T-cell (primary cell): ENCODE data around the gene TKTL2. TPM values are rescaled to one million over a fixed set of nuclear protein-coding genes. Genes with fewer than 3 reads are reported as not detected.

Experiments
- ATAC-seq, 4 experiments: fragments of 200-7000 bp in 3 of 4; fragments of 150-1000 bp in 1 of 4; cut with Tn5 transposase; replicated peaks in 1 of 4; 1 replicate in 3 of 4; 2 replicates in 1 of 4; pipeline ENCODE4 v1.10.0; 2021; ENCODE audit warnings: moderate library complexity in 3 of 4, mild to moderate bottlenecking in 2 of 4, moderate number of reproducible peaks in 1 of 4
- CTCF ChIA-PET, 2 donors: fragments of 300-600 bp; sonication (Branson Sonifier 250); formaldehyde crosslinking; loops; one replicate each; lab custom pipeline; 2022; ENCODE audit warnings: antibody characterized with exemption in 2 of 2; lab: Charles Lee
- POLR2A ChIA-PET, 2 donors: fragments of 300-600 bp; sonication (Branson Sonifier 250); formaldehyde crosslinking; loops; one replicate each; lab custom pipeline; 2022; ENCODE audit warnings: antibody characterized with exemption in 2 of 2; lab: Charles Lee
- DNase-seq, 35 experiments: peaks; one replicate each; pipeline versions ENCODE4 v3.0.0 to v3.0.0-alpha.2; 2013 to 2023
- H3K27ac ChIP-seq: one replicate; pipeline ENCODE4 v1.5.1; 2013; ENCODE audit warnings: low read length
- H3K27me3 ChIP-seq, 2 experiments: replicated peaks in 1 of 2; 1 replicate in 1 of 2; 2 replicates in 1 of 2; pipeline versions ENCODE4 v1.6.1 to v1.7.0; 2013; ENCODE audit warnings: low read length in 1 of 2, mixed read lengths in 1 of 2; ENCODE audit not compliant: control insufficient read depth in 2 of 2, insufficient read depth in 2 of 2; ENCODE audit errors: extremely low read depth in 1 of 2
- H3K36me3 ChIP-seq, 2 donors: 1 replicate in 1 of 2; 2 replicates in 1 of 2; pipeline versions ENCODE4 v1.6.1 to v1.7.0; 2013; ENCODE audit warnings: low read length in 1 of 2; ENCODE audit not compliant: control insufficient read depth in 2 of 2, insufficient read depth in 1 of 2; ENCODE audit errors: extremely low read depth in 1 of 2
- H3K4me1 ChIP-seq, 2 experiments: 1 replicate in 1 of 2; 2 replicates in 1 of 2; pipeline versions ENCODE4 v1.6.1 to v1.7.0; 2013; ENCODE audit warnings: low read length in 2 of 2, mixed read lengths in 1 of 2; ENCODE audit not compliant: insufficient read depth in 2 of 2, control insufficient read depth in 1 of 2; ENCODE audit errors: extremely low read depth in 1 of 2
- H3K4me3 ChIP-seq, 2 donors: 1 replicate in 1 of 2; 2 replicates in 1 of 2; pipeline versions ENCODE4 v1.5.1 to v1.7.0; 2013; ENCODE audit warnings: mild to moderate bottlenecking in 2 of 2, low read length in 1 of 2, moderate library complexity in 1 of 2; ENCODE audit not compliant: control insufficient read depth in 1 of 2; ENCODE audit errors: extremely low read depth in 1 of 2
- H3K9me3 ChIP-seq: 2 replicates; pipeline ENCODE4 v1.7.0; 2013
- H3K27ac Mint-ChIP-seq, 2 donors: one replicate each; pipeline ENCODE4 v1.8.0; 2020 to 2021; ENCODE audit warnings: mild to moderate bottlenecking in 2 of 2, mixed read lengths in 2 of 2
- H3K27me3 Mint-ChIP-seq, 2 donors: one replicate each; pipeline ENCODE4 v1.8.0; 2021 to 2022; ENCODE audit warnings: mixed read lengths in 2 of 2
- H3K36me3 Mint-ChIP-seq: one replicate; pipeline ENCODE4 v1.8.0; 2021; ENCODE audit warnings: mixed read lengths
- H3K4me1 Mint-ChIP-seq, 3 donors: one replicate each; pipeline ENCODE4 v1.8.0; 2020 to 2022; ENCODE audit warnings: mixed read lengths in 3 of 3, mild to moderate bottlenecking in 1 of 3
- H3K4me3 Mint-ChIP-seq, 3 donors: one replicate each; pipeline ENCODE4 v1.8.0; 2020 to 2022; ENCODE audit warnings: mild to moderate bottlenecking in 3 of 3, mixed read lengths in 3 of 3, moderate library complexity in 3 of 3
- H3K9me3 Mint-ChIP-seq, 3 donors: one replicate each; pipeline ENCODE4 v1.8.0; 2020 to 2022; ENCODE audit warnings: mixed read lengths in 3 of 3
- whole genome bisulfite sequencing: methylation state at CpG from one replicate; pipeline ENCODE4 v1.1.5; 2013; ENCODE audit warnings: missing lambda C conversion rate; ENCODE audit not compliant: insufficient coverage; 5-methylcytosine and 5-hydroxymethylcytosine counted together
- total RNA-seq, 35 experiments: library from RNA in 6 of 35; stranded (reverse) in 6 of 35; fragments of 120-200 nt in 1 of 35; gene quantifications; one replicate each; pipeline versions ENCODE4 v1.2.1 to v1.2.4 and lab custom pipeline; 2013 to 2026

The TKTL2 gene, protein sequence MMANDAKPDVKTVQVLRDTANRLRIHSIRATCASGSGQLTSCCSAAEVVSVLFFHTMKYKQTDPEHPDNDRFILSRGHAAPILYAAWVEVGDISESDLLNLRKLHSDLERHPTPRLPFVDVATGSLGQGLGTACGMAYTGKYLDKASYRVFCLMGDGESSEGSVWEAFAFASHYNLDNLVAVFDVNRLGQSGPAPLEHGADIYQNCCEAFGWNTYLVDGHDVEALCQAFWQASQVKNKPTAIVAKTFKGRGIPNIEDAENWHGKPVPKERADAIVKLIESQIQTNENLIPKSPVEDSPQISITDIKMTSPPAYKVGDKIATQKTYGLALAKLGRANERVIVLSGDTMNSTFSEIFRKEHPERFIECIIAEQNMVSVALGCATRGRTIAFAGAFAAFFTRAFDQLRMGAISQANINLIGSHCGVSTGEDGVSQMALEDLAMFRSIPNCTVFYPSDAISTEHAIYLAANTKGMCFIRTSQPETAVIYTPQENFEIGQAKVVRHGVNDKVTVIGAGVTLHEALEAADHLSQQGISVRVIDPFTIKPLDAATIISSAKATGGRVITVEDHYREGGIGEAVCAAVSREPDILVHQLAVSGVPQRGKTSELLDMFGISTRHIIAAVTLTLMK
- not detected for total RNA-seq
- total RNA-seq (2013), result not detected
- total RNA-seq (lab: John Stamatoyannopoulos, UW), result 0 to 0.13 (median 0) reads per million in 29 experiments

- H3K4me1 ChIP-seq, result no peaks in the 10 kb centered on the region
- peaks cover 7 to 10% of the 10 kb centered on the region in 2 donors for H3K27me3 Mint-ChIP-seq
- no peaks in the 10 kb centered on the region for H3K9me3 Mint-ChIP-seq
- POLR2A ChIA-PET, result no interaction called here
- no peak within 1 kb of the TSS for H3K27ac ChIP-seq
- H3K27ac Mint-ChIP-seq, result no peak within 1 kb of the TSS
- H3K9me3 ChIP-seq, result no peaks in the 10 kb centered on the region
- no peak within 1 kb of the TSS for H3K4me3 ChIP-seq
- no peak within 1 kb of the TSS for H3K4me3 Mint-ChIP-seq
- DNase-seq (no peak), ATAC-seq (no peak)
- no peaks in the 10 kb centered on the region for H3K36me3 ChIP-seq
- CTCF ChIA-PET, result no interaction called here
- H3K36me3 Mint-ChIP-seq, result no peaks in the 10 kb centered on the region
- H3K4me1 Mint-ChIP-seq, result no peaks in the 10 kb centered on the region
- H3K27me3 ChIP-seq, result peaks cover 0 to 8% of the 10 kb centered on the region in 2 experiments
- WGBS, result 88% methylated on average over 30 of the region's 32 CpGs
Observed at GRCh38 chr4:163473576-163473975, at the start of gene TKTL2. TSS of gene TKTL2 (minus strand) at chr4:163473754. CDS start at chr4:163473734, 20 bp downstream.

GRCh38 chr4:163515198-163515597 is 41.6 kb upstream of the TKTL2 start:
- WGBS, result 92% methylated on average over 4 of the region's 8 CpGs
- Histone ChIP-seq H3K4me3 (no peak overlapping the region), H3K4me1 (no peaks in the 10 kb centered on the region), H3K9me3 (no peaks in the 10 kb centered on the region), H3K27ac (no peak overlapping the region), H3K36me3 (peaks cover 0 to 46% of the 10 kb centered on the region in 2 donors), H3K27me3 (no peaks in the 10 kb centered on the region)
- Mint-ChIP-seq H3K4me1 (peaks cover 0 to 3% (median 0%) of the 10 kb centered on the region in 3 donors), H3K36me3 (peaks cover 48% of the 10 kb centered on the region), H3K4me3 (no peak overlapping the region), H3K27me3 (no peaks in the 10 kb centered on the region), H3K9me3 (no peaks in the 10 kb centered on the region), H3K27ac (no peak overlapping the region)
- ATAC-seq, result no peak
- CTCF ChIA-PET, result no interaction called here
- DNase-seq, result no peak
- POLR2A ChIA-PET, result no interaction called here

GRCh38 chr4:163505374-163505773 is 31.8 kb upstream of the TKTL2 start:
- ChIA-PET POLR2A (interaction anchor here in 1 of 2 donors (0.6 kb wide), 1 partner anchor 385 kb away, joined by 3 read pairs; no protein-coding TSS in a partner anchor), CTCF (interaction anchor here in 1 of 2 donors (1.0 kb wide), 1 partner anchor 45 kb away, joined by 3 read pairs; no protein-coding TSS in a partner anchor)
- no peaks in the 10 kb centered on the region for H3K9me3 ChIP-seq
- H3K27me3 ChIP-seq, result no peaks in the 10 kb centered on the region
- Mint-ChIP-seq H3K27me3 (no peaks in the 10 kb centered on the region), H3K27ac (peak overlapping the region in 1 of 2 donors; percentile 4), H3K9me3 (no peaks in the 10 kb centered on the region), H3K36me3 (peaks cover 23% of the 10 kb centered on the region), H3K4me3 (no peak overlapping the region), H3K4me1 (peaks cover 32 to 52% (median 41%) of the 10 kb centered on the region in 3 donors)
- DNase-seq (no peak), ATAC-seq (no peak)
- 100% methylated on average over 3 of the region's 3 CpGs for WGBS
- H3K36me3 ChIP-seq, result peaks cover 0 to 25% of the 10 kb centered on the region in 2 donors
- H3K27ac ChIP-seq, result no peak overlapping the region
- peaks cover 0 to 5% of the 10 kb centered on the region in 2 experiments for H3K4me1 ChIP-seq
- no peak overlapping the region for H3K4me3 ChIP-seq

GRCh38 chr4:163500586-163500985 is 27.0 kb upstream of the TKTL2 start:
- DNase-seq, result no peak
- no CpG with 5 or more reads among the region's 1 CpG for WGBS
- ChIA-PET CTCF (interaction anchor here (0.6 to 0.7 kb wide), 2 partner anchors 50 to 58 kb away, joined by 3 to 8 read pairs; no protein-coding TSS in a partner anchor), POLR2A (interaction anchor here in 1 of 2 donors (0.6 kb wide), 1 partner anchor 50 kb away, joined by 7 read pairs; no protein-coding TSS in a partner anchor)
- H3K27me3 Mint-ChIP-seq, result no peaks in the 10 kb centered on the region
- peaks cover 10% of the 10 kb centered on the region for H3K36me3 Mint-ChIP-seq
- H3K9me3 Mint-ChIP-seq, result no peaks in the 10 kb centered on the region
- H3K4me1 Mint-ChIP-seq, result peaks cover 54 to 62% (median 56%) of the 10 kb centered on the region in 3 donors
- H3K27ac Mint-ChIP-seq, result no peak overlapping the region
- peaks cover 4 to 11% of the 10 kb centered on the region in 2 experiments for H3K4me1 ChIP-seq
- no peak overlapping the region for H3K4me3 Mint-ChIP-seq
- no peaks in the 10 kb centered on the region for H3K9me3 ChIP-seq
- no peak for ATAC-seq
- H3K4me3 ChIP-seq, result no peak overlapping the region
- no peaks in the 10 kb centered on the region for H3K27me3 ChIP-seq
- no peaks in the 10 kb centered on the region for H3K36me3 ChIP-seq
- H3K27ac ChIP-seq, result no peak overlapping the region

GRCh38 chr4:163495900-163496299 is 22.3 kb upstream of the TKTL2 start:
- CTCF ChIA-PET, result interaction anchor here (0.6 to 1.8 kb wide), 5 partner anchors 10 to 160 kb away, joined by 3 to 7 read pairs (median 4); no protein-coding TSS in a partner anchor
- no peak overlapping the region for H3K4me3 ChIP-seq
- WGBS, result 0% methylated on average over 1 of the region's 1 CpG

More at GRCh38 chr4:163495900-163496299, 22.3 kb upstream of the TKTL2 start:
- Histone ChIP-seq H3K9me3 (no peaks in the 10 kb centered on the region), H3K27ac (no peak overlapping the region), H3K4me1 (peaks cover 9 to 15% of the 10 kb centered on the region in 2 experiments), H3K27me3 (no peaks in the 10 kb centered on the region), H3K36me3 (no peaks in the 10 kb centered on the region)
- no peaks in the 10 kb centered on the region for H3K27me3 Mint-ChIP-seq
- DNase-seq (peak in 1 of 35 experiments; percentile 43), ATAC-seq (no peak)
- H3K4me3 Mint-ChIP-seq, result peak overlapping the region; percentile 74 to 96 (median 78)
- peaks cover 34 to 45% (median 38%) of the 10 kb centered on the region in 3 donors for H3K4me1 Mint-ChIP-seq
- H3K9me3 Mint-ChIP-seq, result no peaks in the 10 kb centered on the region
- POLR2A ChIA-PET, result no interaction called here
- peaks cover 5% of the 10 kb centered on the region for H3K36me3 Mint-ChIP-seq
- peak overlapping the region; percentile 75 to 88 for H3K27ac Mint-ChIP-seq
